ENCODE results near the gene GAS7.
"Not testable (repeated sequence)": the region's sequence is repeated elsewhere in the genome, so short reads cannot be mapped to it uniquely, and the experiment has no call there.

The GAS7 gene

DNA sequence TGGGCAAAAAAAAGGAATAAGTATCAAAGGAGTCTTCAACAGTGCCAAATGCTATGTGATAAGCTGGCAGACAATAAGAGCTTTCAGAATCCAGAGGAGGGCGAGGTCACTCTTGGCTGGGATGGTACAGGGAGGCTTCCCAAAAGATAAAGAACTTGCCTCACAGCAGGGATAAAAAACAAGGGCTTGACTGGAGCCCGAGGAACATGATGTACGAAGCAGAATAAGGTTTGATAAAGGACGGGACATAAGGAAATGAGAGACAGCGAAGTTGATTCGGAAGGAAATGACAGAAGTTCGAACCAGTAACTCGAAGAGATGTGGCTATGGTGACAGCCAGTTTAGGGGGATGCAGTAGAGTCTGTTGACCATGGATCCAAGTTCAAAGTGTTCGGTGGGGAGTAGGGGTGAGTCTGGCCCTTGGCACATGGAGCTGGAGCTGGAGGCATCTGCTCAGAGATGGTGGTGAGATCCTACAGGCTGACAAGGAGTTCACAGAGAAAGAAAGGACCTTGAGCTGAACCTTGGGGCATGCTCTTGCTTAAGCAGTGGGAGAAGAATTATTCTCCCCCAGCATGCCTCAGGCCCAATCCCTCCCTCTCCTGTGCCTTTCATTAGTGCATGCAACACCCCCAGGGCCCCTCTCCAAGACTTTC lies 155.7 kb downstream of the GAS7 start:
- DNase-seq: no peak

- DNase-seq: no peak
Observed at GRCh38 chr17:10041916-10042588, 156.4 kb downstream of the GAS7 start.

- DNase-seq: no peak
Observed at GRCh38 chr17:10041287-10041612, 157.2 kb downstream of the GAS7 start.

DNA sequence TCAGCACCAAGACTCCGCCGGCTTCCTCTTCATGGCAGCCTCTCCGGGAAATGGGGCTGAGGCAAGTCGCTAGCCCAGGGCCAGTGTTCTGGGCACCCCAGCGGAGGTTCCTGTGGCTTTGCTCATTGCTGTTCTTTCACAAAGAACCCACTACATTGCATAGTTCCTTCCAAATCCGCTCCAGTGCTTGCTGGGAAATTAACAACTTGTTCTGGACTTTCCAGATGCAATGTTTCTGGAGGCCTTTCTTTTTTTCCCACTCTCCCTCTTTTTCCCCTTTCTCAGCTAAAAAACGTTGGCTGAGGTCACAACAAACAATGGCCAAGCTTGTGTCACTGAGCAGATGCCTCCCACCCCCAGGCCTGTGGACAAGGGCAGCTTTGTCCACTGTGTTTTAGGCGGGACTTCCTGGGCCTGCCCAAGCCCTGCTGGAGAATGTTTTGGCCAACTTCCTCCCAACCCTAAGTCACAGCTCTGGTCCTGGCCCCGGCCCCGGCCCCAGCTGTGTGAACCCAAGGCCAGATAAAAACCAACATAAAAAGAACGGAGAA lies 161.8 kb downstream of the GAS7 start:
- DNase-seq: no peak

DNA sequence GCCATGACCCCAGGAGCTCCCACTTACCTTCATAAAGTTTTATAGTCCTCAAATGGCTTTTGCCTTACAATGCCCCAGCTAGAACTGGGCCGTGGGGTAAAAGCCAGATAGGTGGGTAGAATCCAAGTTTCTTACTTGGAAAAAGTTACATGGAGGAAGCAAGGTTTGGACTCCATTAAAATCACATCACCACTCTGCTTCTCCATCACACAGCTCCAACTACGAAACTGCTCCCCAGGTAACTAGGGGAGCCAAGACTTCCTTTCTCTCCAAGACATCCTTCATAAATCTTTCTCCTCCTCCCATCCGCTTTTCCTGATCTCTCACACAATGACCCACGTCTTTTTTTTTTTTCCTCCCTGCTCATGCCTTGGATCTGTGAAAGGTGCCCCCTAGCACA lies 162.5 kb downstream of the GAS7 start:
- DNase-seq: no peak

DNA sequence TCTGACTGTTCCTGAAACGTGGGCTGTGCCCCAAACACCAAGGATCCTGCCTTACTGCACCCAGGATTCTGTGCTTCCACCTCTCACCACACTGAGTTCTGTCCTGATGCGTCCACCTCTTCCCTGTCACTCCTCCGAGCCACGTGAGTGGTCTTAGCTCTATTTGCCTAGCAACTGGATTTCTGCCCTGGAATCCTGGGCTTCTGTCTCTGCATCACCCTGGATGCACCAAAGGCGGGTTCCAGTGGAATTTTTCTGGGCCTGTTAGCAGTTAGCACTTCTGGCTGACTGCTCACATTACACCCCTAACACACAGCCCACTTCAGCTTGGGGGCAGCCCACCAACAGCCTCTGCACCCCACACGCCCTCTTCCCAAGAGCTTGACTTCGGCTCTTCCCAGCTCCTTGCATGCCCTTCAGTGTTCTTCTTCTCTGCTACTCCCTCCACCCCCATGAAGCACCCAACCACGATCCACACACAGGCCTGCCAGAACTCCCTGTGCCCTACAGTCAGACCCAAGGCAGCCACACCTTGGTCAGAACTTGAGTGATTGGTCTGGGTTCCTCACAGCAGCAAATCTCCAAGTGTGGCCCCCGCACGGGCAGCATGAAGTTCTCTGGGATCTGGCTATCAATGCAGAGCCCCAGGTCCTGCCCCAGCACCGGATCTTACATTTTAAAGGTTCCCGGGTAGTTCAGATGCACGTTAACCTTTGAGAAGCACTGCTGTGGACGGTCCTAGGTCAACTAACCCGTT lies 163.5 kb downstream of the GAS7 start:
- no peak for DNase-seq

DNA sequence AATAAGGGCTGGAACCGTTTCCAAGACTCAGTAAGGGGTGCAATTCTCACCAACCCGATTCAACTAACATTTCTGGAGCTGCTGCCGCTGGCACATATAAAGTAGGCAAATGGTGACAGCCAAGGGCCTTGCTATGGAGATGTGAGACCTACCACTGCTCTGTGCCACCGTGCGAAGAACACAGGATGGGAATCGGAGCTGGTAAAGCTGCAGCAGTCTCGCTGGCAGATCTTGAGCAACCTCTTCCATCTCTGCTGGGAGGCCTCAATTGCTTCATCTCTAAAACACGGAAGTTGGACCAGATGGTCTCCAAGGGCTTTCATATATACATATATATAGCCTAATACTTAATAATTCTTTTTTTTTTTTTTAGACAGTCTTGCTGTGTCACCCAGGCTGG lies 164.4 kb downstream of the GAS7 start:
- DNase-seq: no peak

GRCh38 chr17:10033449-10033848 lies 165.0 kb downstream of the GAS7 start:
- DNase-seq: no peak

DNA sequence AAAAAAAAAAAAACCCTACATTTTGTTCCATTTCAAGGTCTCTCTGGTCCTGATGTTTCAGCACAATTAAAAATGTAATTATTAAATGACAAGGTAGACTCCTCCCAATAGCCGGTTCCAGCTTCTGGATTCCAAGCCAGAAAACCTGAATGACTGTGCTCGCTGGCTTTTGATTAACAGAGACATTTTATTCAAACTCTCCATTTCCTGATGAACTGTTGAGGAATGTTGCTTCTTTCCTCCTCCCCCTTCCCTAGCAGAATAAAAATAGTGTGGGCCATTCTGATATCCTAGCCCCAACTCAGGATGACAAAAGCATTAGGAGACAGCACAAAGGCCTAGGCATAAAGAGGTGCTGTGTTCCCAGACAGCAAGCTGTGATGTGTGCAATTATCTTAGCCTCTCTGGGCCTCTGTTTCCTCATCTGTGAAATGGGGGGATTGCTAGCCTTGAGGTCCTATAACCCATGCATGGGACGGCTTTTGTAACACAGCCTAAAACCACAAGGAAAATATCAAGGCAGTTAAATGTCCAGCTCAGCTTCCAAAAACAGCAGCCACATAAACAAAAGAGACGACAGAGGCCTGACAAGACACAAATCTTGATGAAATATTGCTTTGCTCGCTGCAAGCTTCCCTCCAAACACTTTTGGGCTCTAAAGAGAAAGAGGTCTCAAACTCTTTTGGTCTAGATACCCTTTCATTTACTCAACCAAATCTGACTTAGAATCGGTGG lies 166.1 kb downstream of the GAS7 start:
- no peak for DNase-seq

DNA sequence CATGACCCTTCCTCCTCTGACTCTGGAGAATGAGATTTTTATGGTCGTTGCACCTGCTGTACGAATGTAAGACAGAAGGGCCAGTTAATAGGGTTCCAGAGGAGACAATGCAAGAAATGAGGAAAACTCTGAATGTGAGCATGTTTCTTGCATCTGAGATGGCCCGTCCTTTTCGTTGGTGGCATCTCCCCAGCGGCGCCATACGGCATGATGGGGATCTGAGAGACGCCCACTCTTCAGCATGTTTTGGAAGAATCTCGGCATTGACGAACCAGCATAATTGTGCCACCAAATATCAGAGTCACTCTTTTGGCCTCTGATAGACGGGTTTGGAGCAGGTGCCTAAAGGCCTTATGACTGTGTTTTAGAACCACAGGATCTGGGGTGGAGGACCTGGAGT lies 166.8 kb downstream of the GAS7 start:
- no peak for DNase-seq

DNA sequence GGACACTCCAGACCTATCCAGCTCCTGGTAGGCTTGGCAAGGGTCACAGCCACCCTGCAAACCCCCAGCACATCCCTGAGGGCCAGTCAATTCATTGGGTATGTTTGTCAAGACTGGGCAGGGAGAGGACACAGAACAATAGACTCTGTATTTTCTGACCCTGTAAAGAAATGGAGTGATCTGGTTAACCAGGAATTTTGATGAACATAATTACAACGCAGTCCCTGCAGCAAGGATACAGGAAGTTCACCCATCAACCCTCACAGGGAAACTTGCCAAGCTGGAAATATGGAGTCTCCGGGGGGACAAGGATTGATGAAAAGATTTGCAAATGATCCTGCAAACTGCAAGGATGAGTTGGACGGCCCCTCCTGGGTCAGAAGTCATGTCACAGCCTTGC lies 167.3 kb downstream of the GAS7 start:
- DNase-seq: no peak

- no peak for DNase-seq
Observed at GRCh38 chr17:10029129-10029528, 169.3 kb downstream of the GAS7 start.

GRCh38 chr17:10025976-10026901 lies 172.2 kb downstream of the GAS7 start:
- DNase-seq: no peak

DNA sequence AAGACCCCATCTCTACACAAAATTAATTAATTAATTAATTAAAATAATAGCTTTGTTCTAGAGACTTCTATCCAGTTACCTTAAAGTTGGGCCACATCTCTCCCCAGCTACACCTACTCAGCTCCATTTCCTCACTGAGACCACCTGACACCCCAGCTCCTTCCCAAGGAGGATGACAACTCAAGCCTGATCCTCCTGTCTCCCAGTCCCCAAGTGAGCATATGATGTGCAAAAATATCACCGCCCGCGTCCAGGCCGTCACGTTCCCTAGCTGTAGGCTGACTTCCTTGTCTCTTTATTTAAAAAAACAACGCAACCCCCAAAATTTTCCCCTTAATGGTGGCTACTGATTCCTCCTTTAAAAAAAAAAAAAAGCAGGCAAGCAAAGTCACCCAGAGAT lies 173.2 kb downstream of the GAS7 start:
- DNase-seq: no peak

DNA sequence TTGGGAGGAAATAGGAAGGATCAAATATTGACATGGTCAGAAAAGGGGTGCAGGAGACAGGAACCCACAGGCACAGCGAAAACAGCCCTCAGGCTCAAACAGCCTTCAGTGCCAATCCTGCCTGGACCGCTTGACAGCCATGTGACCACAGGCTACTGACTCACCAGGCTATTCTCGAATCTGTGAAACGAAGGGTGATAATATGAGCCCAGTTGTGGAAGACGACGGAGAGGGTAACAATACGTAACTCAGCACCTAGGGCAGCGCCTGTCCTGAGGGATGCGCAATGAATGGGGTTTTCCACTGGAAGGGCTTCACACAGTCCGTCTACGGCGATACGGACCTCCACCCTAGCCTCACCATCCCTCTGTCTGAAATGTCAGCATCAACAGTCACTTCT lies 176.0 kb downstream of the GAS7 start:
- no peak for DNase-seq

- no peak for DNase-seq
Observed at GRCh38 chr17:10021272-10021984, 177.0 kb downstream of the GAS7 start.

DNA sequence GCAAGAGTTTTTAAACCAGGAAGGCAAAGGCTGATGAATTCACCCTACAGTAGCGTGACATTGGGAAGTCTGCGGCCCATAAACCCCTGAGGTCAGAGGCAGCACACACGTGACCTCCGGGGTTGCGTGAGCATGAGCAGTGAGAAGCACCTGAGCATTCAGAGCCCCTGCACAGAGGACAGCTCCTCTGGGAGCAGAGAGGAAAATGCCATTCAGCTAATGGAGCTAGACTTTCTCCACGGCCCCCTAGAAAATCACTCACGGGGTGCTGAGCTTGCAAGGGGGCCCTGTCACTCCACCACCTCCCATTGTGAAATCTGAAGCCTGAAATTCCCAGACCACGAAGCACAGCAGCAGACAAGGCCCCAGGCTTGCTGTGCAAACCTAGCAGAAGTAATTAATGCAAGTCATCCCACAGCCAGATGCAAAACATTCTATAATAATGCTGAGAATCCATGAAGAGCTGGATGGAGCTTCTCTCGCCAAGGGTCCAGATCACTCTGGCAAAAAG lies 178.4 kb downstream of the GAS7 start:
- DNase-seq: no peak

DNA sequence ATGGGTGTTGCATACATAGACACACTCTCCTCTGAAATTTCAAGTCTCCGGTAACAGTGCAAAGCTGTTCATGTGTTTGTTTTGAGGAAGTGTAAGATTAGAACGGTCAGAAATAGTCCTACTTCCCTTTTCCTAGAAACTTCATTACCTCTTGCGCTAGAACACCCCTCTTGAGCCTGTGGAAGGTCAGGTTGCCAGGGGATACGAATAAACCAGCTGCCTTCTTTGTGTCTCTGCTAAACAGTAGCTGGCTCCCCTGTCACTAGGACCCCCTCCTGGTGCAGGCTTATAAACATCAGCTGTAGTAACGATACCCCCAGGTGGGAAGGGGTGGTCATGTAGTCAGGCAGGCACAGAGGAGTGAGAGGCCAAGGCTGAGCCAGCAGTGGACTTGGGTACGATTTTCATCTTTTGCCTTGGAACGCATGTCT lies 179.9 kb downstream of the GAS7 start:
- DNase-seq: no peak

DNA sequence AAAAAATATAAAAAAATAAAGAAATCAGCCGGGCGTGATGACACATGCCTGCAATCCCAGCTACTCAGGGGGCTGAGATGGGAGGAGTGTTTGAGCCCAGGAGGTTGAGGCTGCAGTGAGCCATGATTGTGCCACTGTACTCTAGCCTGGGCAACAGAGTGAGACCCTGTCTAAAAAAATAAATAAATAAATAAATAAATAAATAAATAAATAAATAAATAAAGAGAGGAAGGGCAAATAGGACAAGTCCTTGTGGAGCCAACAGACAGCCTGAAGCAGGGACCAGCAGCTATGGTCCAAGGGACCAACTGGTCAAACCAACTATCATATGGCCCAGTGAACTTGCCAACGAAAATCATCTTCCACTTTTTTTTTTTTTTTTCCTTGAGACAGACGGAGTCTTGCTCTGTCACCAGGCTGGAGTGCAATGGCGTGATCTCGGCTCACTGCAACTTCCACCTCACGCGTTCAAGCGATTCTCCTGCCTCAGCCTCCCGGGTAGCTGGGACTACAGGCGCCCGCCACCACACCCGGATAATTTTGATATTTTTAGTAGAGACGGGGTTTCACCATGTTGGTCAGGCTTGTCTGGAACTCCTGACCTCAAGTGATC lies 181.3 kb downstream of the GAS7 start:
- not testable (repeated sequence) for DNase-seq

DNA sequence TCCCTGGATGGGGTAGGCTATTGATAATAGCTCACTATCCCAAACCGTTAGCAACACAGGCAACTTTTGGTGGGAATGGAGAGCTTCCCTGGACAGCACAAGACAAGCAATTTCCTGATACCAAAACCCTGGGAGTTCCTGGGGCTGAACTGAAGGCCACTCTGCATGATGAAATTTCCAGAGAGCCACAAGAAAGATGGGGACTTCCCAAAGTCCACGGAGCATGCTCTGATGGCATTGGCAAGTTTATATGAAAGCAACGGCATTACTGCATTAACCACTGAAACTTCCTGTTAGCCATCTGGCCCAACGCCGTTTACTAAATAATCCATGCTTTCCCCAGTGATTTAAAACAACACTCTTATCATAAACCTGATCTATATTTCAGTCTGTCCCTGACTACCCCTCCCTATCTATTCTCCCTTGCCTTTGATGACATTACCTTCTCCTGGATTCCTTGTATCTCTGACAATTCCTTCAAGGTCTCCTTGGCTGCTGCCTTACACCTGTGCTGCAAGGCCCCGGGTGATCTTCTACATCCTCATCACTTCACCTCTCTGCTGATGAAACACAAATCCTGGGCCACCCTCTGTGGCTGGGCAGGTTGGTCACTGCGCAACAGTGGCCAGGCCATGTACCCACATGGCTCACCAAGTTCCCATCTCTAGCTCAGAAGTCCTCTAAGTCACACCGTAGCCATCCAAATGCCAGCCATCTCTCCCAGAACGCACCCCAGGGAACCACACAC lies 184.9 kb downstream of the GAS7 start:
- no peak for DNase-seq

Measured in stimulated activated CD8-positive, alpha-beta memory T cell treated with anti-CD3 and anti-CD28 coated beads, Interleukin-4, amount 100 ng/mL, for 48 hours (primary cell).